Erythroblast (primary cell): ENCODE results near the gene KLLN.

ENCODE experiments used
- GATA1 ChIP-seq: IDR thresholded peaks from 2 replicates; pipeline ENCODE4 v1.6.1; 2011; ENCODE audit warnings: low read depth, mild to moderate bottlenecking, control low read depth, low read length, moderate library complexity
- POLR2A ChIP-seq: IDR thresholded peaks from 2 replicates; pipeline ENCODE4 v1.6.1; 2011; ENCODE audit warnings: mild to moderate bottlenecking, low read length

DNA sequence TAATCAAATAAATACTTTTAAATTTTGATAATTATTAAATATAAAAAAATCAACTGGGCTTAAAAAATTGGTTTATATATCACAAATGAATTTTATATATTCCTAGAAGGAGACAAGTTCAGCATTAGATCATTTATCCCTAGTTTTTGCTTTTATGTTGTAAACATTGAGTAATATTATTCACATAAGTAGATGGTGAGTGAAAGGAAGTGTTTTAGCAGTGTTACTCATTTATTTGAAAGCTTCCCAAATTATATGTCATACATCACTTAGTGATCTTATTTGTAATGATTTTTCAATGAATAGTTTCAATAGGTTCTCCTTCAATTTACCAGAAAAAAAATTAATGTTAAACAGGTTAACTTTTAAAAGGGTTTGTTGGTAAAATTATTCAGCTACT is 15.8 kb downstream of the KLLN start:
- TF ChIP-seq POLR2A (no peak), GATA1 (no peak)
